SU-DHL-6 (cell line): ENCODE data around the gene KCTD14.

Experiments
- H2AFZ ChIP-seq: fragments of 200-600 bp; sonication (generic); 2 replicates; pipeline ENCODE4 v1.6.1; 2014; ENCODE audit warnings: low read depth, mild to moderate bottlenecking, moderate library complexity, mixed read lengths, antibody characterized with exemption, low read length; ENCODE audit not compliant: severe bottlenecking
- H3F3A ChIP-seq: fragments of 200-600 bp; shearing (Covaris generic); 2 replicates; pipeline ENCODE4 v1.6.0; 2016; ENCODE audit warnings: antibody characterized with exemption, mild to moderate bottlenecking; ENCODE audit not compliant: insufficient read depth
- H3K27ac ChIP-seq: fragments of 200-600 bp; sonication (generic); 2 replicates; pipeline ENCODE4 v1.5.1; 2016; ENCODE audit warnings: low read depth, mild to moderate bottlenecking, low read length, moderate library complexity, mixed read lengths
- H3K27me3 ChIP-seq: fragments of 200-600 bp; sonication (generic), shearing (Covaris generic); 2 replicates; pipeline ENCODE4 v1.6.0; 2014; ENCODE audit warnings: mild to moderate bottlenecking, low read length
- H3K36me3 ChIP-seq: fragments of 200-600 bp; sonication (generic); 2 replicates; pipeline ENCODE4 v1.6.1; 2014; ENCODE audit warnings: mild to moderate bottlenecking, low read length, mixed read lengths
- H3K4me2 ChIP-seq: fragments of 300-600, 200-600 bp; shearing (Covaris generic), sonication (generic); 2 replicates; pipeline ENCODE4 v1.6.0; 2014; ENCODE audit warnings: low read length, low read depth, mild to moderate bottlenecking; ENCODE audit not compliant: poor library complexity, severe bottlenecking
- H3K4me3 ChIP-seq: fragments of 200-600 bp; sonication (generic); 2 replicates; pipeline ENCODE4 v1.5.1; 2014; ENCODE audit warnings: antibody characterized with exemption, low read length, mild to moderate bottlenecking, mixed read lengths; ENCODE audit not compliant: insufficient read depth, poor library complexity, severe bottlenecking
- H3K79me2 ChIP-seq: fragments of 200-600 bp; sonication (generic); 2 replicates; pipeline ENCODE4 v1.6.1; 2014; ENCODE audit warnings: mild to moderate bottlenecking, low read length, moderate library complexity; ENCODE audit not compliant: insufficient read depth
- H3K9ac ChIP-seq: fragments of 200-600 bp; sonication (generic); 2 replicates; pipeline ENCODE4 v1.7.0; 2014; ENCODE audit warnings: mild to moderate bottlenecking, low read length
- H3K9me2 ChIP-seq: fragments of 200-600 bp; sonication (generic); replicated peaks from 2 replicates; pipeline ENCODE4 v1.6.1; 2014; ENCODE audit warnings: low read length; ENCODE audit not compliant: insufficient read depth
- H3K9me3 ChIP-seq: fragments of 200-600 bp; sonication (generic); 2 replicates; pipeline ENCODE4 v1.6.1; 2014; ENCODE audit warnings: low read length, mixed read lengths; ENCODE audit not compliant: insufficient read depth
- H4K20me1 ChIP-seq: fragments of 200-600 bp; sonication (generic); 2 replicates; pipeline ENCODE4 v1.6.1; 2014; ENCODE audit warnings: low read depth, mild to moderate bottlenecking, antibody characterized with exemption, low read length, moderate library complexity, mixed read lengths
- CTCF ChIP-seq: fragments of 200-600 bp; sonication (generic); IDR thresholded peaks from one replicate; pipeline ENCODE4 v1.5.1; 2017; ENCODE audit warnings: antibody characterized with exemption, mild to moderate bottlenecking, low read length, moderate library complexity; ENCODE audit not compliant: insufficient read depth, poor library complexity, severe bottlenecking
- EZH2phosphoT487 ChIP-seq: fragments of 200-600 bp; sonication (generic), shearing (Covaris generic); conservative IDR thresholded peaks from 2 replicates; pipeline ENCODE4 v1.6.1; 2018; ENCODE audit warnings: mild to moderate bottlenecking, antibody characterized with exemption, low read length, moderate library complexity, mixed read lengths

The KCTD14 gene

GRCh38 chr11:77968337-77968736 is 54.7 kb downstream of the KCTD14 start:
- H4K20me1 ChIP-seq: no peaks in the 10 kb centered on the region
- H3K9me2 ChIP-seq: no peaks in the 10 kb centered on the region
- no peak for TF ChIP-seq EZH2phosphoT487
- TF ChIP-seq CTCF: no peak

GRCh38 chr11:77967753-77968152 is 55.3 kb downstream of the KCTD14 start:
- H3K36me3 ChIP-seq: no peaks in the 10 kb centered on the region; the same call in 1 of the 2 replicates
- no peak for TF ChIP-seq CTCF
- no peak for TF ChIP-seq EZH2phosphoT487
- no peaks in the 10 kb centered on the region for H3K9me3 ChIP-seq
- H3K79me2 ChIP-seq: no peaks in the 10 kb centered on the region
- H3K9ac ChIP-seq: no peak overlapping the region
- no peaks in the 10 kb centered on the region for H3K9me2 ChIP-seq
- no peak overlapping the region for H3K4me3 ChIP-seq
- no peak overlapping the region for H3K4me2 ChIP-seq
- H3K27me3 ChIP-seq: no peaks in the 10 kb centered on the region
- H3K27ac ChIP-seq: no peak overlapping the region
- H4K20me1 ChIP-seq: no peaks in the 10 kb centered on the region
- no peak overlapping the region for H2AFZ ChIP-seq
- no peaks in the 10 kb centered on the region for H3F3A ChIP-seq

More at GRCh38 chr11:77968337-77968736, 54.7 kb downstream of the KCTD14 start:
- Histone ChIP-seq H3K9ac (no peak overlapping the region), H3K4me3 (no peak overlapping the region), H3F3A (no peaks in the 10 kb centered on the region), H3K27ac (no peak overlapping the region), H3K36me3 (no peaks in the 10 kb centered on the region; the same call in 1 of the 2 replicates), H3K79me2 (no peaks in the 10 kb centered on the region), H2AFZ (no peak overlapping the region), H3K27me3 (no peaks in the 10 kb centered on the region), H3K4me2 (no peak overlapping the region), H3K9me3 (no peaks in the 10 kb centered on the region)

- TF ChIP-seq CTCF: no peak
- TF ChIP-seq EZH2phosphoT487: no peak
- no peaks in the 10 kb centered on the region; the same call in 1 of the 2 replicates for H3K36me3 ChIP-seq
- no peak overlapping the region for H2AFZ ChIP-seq
- no peaks in the 10 kb centered on the region for H3K9me3 ChIP-seq
- no peak overlapping the region for H3K4me2 ChIP-seq
- H3K79me2 ChIP-seq: no peaks in the 10 kb centered on the region
- H3K9me2 ChIP-seq: no peaks in the 10 kb centered on the region
- no peak overlapping the region for H3K4me3 ChIP-seq
- H3K27me3 ChIP-seq: no peaks in the 10 kb centered on the region
- no peaks in the 10 kb centered on the region for H4K20me1 ChIP-seq
- H3F3A ChIP-seq: no peaks in the 10 kb centered on the region
- H3K27ac ChIP-seq: no peak overlapping the region
- H3K9ac ChIP-seq: no peak overlapping the region
Measured at GRCh38 chr11:77967121-77967520, 56.0 kb downstream of the KCTD14 start.
